Thyroid gland (tissue), 4 donors: Measurements from ENCODE around the gene HAND1.

Experiments used
- CTCF ChIP-seq, 6 experiments: fragments of 200-600 bp in 3 of 6; fragments of 450-650 bp in 3 of 6; sonication (generic) in 3 of 6; IDR thresholded peaks; one replicate each; pipeline ENCODE4 v1.5.1; 2016 to 2019; ENCODE audit warnings: antibody characterized with exemption in 6 of 6, mild to moderate bottlenecking in 2 of 6, inconsistent platforms in 1 of 6, moderate library complexity in 1 of 6
- POLR2A ChIP-seq, 2 donors: fragments of 450-650 bp; IDR thresholded peaks; one replicate each; pipeline ENCODE4 v1.6.1; 2017; ENCODE audit warnings: antibody characterized with exemption in 2 of 2, mild to moderate bottlenecking in 2 of 2, moderate library complexity in 1 of 2

GRCh38 chr5:154523104-154523503, 45.1 kb upstream of the HAND1 start:
- TF ChIP-seq POLR2A (IDR thresholded peaks at IDR 0.05) (no peak), CTCF (IDR thresholded peaks at IDR 0.05) (no peak)
